CD4-positive, alpha-beta T cell treated with Interleukin-15 for 1 hour (primary cell): Measurements from ENCODE around the gene CAMK2D.

Source experiments
- DNase-seq: peaks from one replicate; pipeline ENCODE4 v3.0.0-alpha.2; 2020

CAMK2D gene

GRCh38 chr4:113560579-113560978 is 201.0 kb downstream of the CAMK2D start:
- no peak for DNase-seq

GRCh38 chr4:113559947-113560346 is 201.6 kb downstream of the CAMK2D start:
- no peak for DNase-seq

GRCh38 chr4:113556382-113557134 is 205.0 kb downstream of the CAMK2D start:
- DNase-seq: no peak

GRCh38 chr4:113555868-113556267 is 205.7 kb downstream of the CAMK2D start:
- no peak for DNase-seq

- no peak for DNase-seq
Observed at GRCh38 chr4:113553082-113553481, 208.5 kb downstream of the CAMK2D start.

- DNase-seq: no peak
Observed at GRCh38 chr4:113550510-113550909, 211.0 kb downstream of the CAMK2D start.

GRCh38 chr4:113548303-113548702 is 213.2 kb downstream of the CAMK2D start:
- DNase-seq: no peak

GRCh38 chr4:113547487-113548042 is 214.0 kb downstream of the CAMK2D start:
- DNase-seq: peak; percentile 91

- no peak for DNase-seq
Observed at GRCh38 chr4:113541933-113542332, 219.6 kb downstream of the CAMK2D start.

GRCh38 chr4:113540859-113541258 is 220.7 kb downstream of the CAMK2D start:
- no peak for DNase-seq

GRCh38 chr4:113539408-113539807 is 222.1 kb downstream of the CAMK2D start:
- no peak for DNase-seq

GRCh38 chr4:113537628-113538027 is 223.9 kb downstream of the CAMK2D start:
- DNase-seq: no peak

GRCh38 chr4:113537203-113537602 is 224.3 kb downstream of the CAMK2D start:
- DNase-seq: no peak

GRCh38 chr4:113534711-113535110 is 226.8 kb downstream of the CAMK2D start:
- DNase-seq: no peak

- DNase-seq: no peak
Observed at GRCh38 chr4:113531572-113531971, 230.0 kb downstream of the CAMK2D start.

GRCh38 chr4:113528395-113528794 is 233.1 kb downstream of the CAMK2D start:
- no peak for DNase-seq

GRCh38 chr4:113525521-113525920 is 236.0 kb downstream of the CAMK2D start:
- no peak for DNase-seq

- no peak for DNase-seq
Observed at GRCh38 chr4:113524505-113525186, 236.9 kb downstream of the CAMK2D start.

GRCh38 chr4:113524096-113524495 is 237.4 kb downstream of the CAMK2D start:
- no peak for DNase-seq

GRCh38 chr4:113522433-113522832 is 239.1 kb downstream of the CAMK2D start:
- DNase-seq: no peak

GRCh38 chr4:113513382-113513781 is 248.2 kb downstream of the CAMK2D start:
- DNase-seq: no peak

GRCh38 chr4:113512880-113513279 is 248.7 kb downstream of the CAMK2D start:
- DNase-seq: no peak

GRCh38 chr4:113511944-113512343 is 249.6 kb downstream of the CAMK2D start:
- DNase-seq: no peak

GRCh38 chr4:113509851-113510250 is 251.7 kb downstream of the CAMK2D start:
- no peak for DNase-seq
